NCI-H2081 treated with DMSO at 0.1 percent for 48 hours (cell line): ENCODE data around the gene FRAT1.

ENCODE experiments used
- DNase-seq: peaks from one replicate; lab custom pipeline; 2025; lab: John Stamatoyannopoulos, UW

Gene FRAT1

GRCh38 chr10:97365761-97366351 is 46.8 kb downstream of the FRAT1 start:
- no peak for DNase-seq

- no peak for DNase-seq
Observed at GRCh38 chr10:97366572-97366971, 47.5 kb downstream of the FRAT1 start.

GRCh38 chr10:97367126-97367649 is 48.1 kb downstream of the FRAT1 start:
- no peak for DNase-seq
